ENCODE data around the gene TBX1. TPM values are rescaled to one million over a fixed set of nuclear protein-coding genes. Genes with fewer than 3 reads are reported as not detected.

The TBX1 gene
- 0.29 and 0.56 TPM in 2 replicates for total RNA-seq

GRCh38 chr22:19760058-19760950, at the start of gene TBX1:
TBX1 (plus strand) TSS chr22:19760778; CDS start chr22:19760844, 66 bp downstream.
- Mint-ChIP-seq H3K4me1 (ENCODE audit: low read depth) (peaks cover 17% of the 10 kb centered on the region), H3K27me3 (ENCODE audit: insufficient read depth) (peaks cover 63% of the 10 kb centered on the region), H3K27ac (peak within 1 kb of the TSS; percentile 83), H3K4me3 (peak within 1 kb of the TSS; percentile 69), H3K36me3 (ENCODE audit: low read depth) (peaks cover 4% of the 10 kb centered on the region), H3K9me3 (no peaks in the 10 kb centered on the region)
- DNase-seq (ENCODE audit: low spot score) = no peak
- intact Hi-C loops (cut with micrococcal nuclease) = loop anchor here (2.0 kb wide), 1 partner anchor 36 kb away; no protein-coding TSS in a partner anchor

- no peaks in the 10 kb centered on the region for H3K36me3 Mint-ChIP-seq (ENCODE audit: low read depth)
- H3K4me3 Mint-ChIP-seq = peak overlapping the region; percentile 3
- H3K27me3 Mint-ChIP-seq (ENCODE audit: insufficient read depth) = peaks cover 21% of the 10 kb centered on the region
- DNase-seq (ENCODE audit: low spot score) = no peak
- intact Hi-C loops (cut with micrococcal nuclease) = no loop called here
- no peaks in the 10 kb centered on the region for H3K4me1 Mint-ChIP-seq (ENCODE audit: low read depth)
- no peak overlapping the region for H3K27ac Mint-ChIP-seq
- no peaks in the 10 kb centered on the region for H3K9me3 Mint-ChIP-seq
Observed at GRCh38 chr22:19713245-19713644, 47.3 kb upstream of the TBX1 start.

- Mint-ChIP-seq H3K36me3 (ENCODE audit: low read depth) (no peaks in the 10 kb centered on the region), H3K27me3 (ENCODE audit: insufficient read depth) (peaks cover 21% of the 10 kb centered on the region), H3K4me1 (ENCODE audit: low read depth) (no peaks in the 10 kb centered on the region), H3K9me3 (no peaks in the 10 kb centered on the region), H3K4me3 (peak overlapping the region; percentile 62), H3K27ac (no peak overlapping the region)
- intact Hi-C loops (cut with micrococcal nuclease) = no loop called here
- no peak for DNase-seq (ENCODE audit: low spot score)
Observed at GRCh38 chr22:19713650-19714311, 46.8 kb upstream of the TBX1 start.

GRCh38 chr22:19714312-19715187, 46.0 kb upstream of the TBX1 start, which contains the start of gene SEPTIN5:
SEPTIN5 (plus strand) TSS chr22:19714503; CDS start chr22:19714589, 86 bp downstream.
- Mint-ChIP-seq H3K27ac (no peak within 1 kb of the TSS), H3K4me3 (peak within 1 kb of the TSS; percentile 62), H3K36me3 (ENCODE audit: low read depth) (no peaks in the 10 kb centered on the region), H3K4me1 (ENCODE audit: low read depth) (peaks cover 5% of the 10 kb centered on the region), H3K27me3 (ENCODE audit: insufficient read depth) (peaks cover 26% of the 10 kb centered on the region), H3K9me3 (no peaks in the 10 kb centered on the region)
- intact Hi-C loops (cut with micrococcal nuclease) = loop anchor here (5.0 kb wide), 2 partner anchors 37 to 422 kb away; partner anchors contain the start of gene CLTCL1
- no peak for DNase-seq (ENCODE audit: low spot score)

GRCh38 chr22:19715188-19715930, 45.2 kb upstream of the TBX1 start:
- no peak overlapping the region for H3K27ac Mint-ChIP-seq
- intact Hi-C loops (cut with micrococcal nuclease) = loop anchor here (5.0 kb wide), 2 partner anchors 38 to 423 kb away; partner anchors contain the start of gene CLTCL1

GRCh38 chr22:19716041-19716828, 44.3 kb upstream of the TBX1 start:
- no peak for DNase-seq (ENCODE audit: low spot score)
- Mint-ChIP-seq H3K9me3 (no peaks in the 10 kb centered on the region), H3K27me3 (ENCODE audit: insufficient read depth) (peaks cover 43% of the 10 kb centered on the region), H3K36me3 (ENCODE audit: low read depth) (no peaks in the 10 kb centered on the region), H3K27ac (no peak overlapping the region), H3K4me3 (peak overlapping the region; percentile 11), H3K4me1 (ENCODE audit: low read depth) (peaks cover 5% of the 10 kb centered on the region)
- intact Hi-C loops (cut with micrococcal nuclease) = loop anchor here (5.0 kb wide), 2 partner anchors 39 to 424 kb away; partner anchors contain the start of gene CLTCL1

More at GRCh38 chr22:19715188-19715930, 45.2 kb upstream of the TBX1 start:
- H3K27me3 Mint-ChIP-seq (ENCODE audit: insufficient read depth) = peaks cover 35% of the 10 kb centered on the region
- H3K4me1 Mint-ChIP-seq (ENCODE audit: low read depth) = peaks cover 5% of the 10 kb centered on the region
- peak overlapping the region; percentile 49 for H3K4me3 Mint-ChIP-seq
- DNase-seq (ENCODE audit: low spot score) = no peak
- no peaks in the 10 kb centered on the region for H3K9me3 Mint-ChIP-seq
- H3K36me3 Mint-ChIP-seq (ENCODE audit: low read depth) = no peaks in the 10 kb centered on the region

DNA sequence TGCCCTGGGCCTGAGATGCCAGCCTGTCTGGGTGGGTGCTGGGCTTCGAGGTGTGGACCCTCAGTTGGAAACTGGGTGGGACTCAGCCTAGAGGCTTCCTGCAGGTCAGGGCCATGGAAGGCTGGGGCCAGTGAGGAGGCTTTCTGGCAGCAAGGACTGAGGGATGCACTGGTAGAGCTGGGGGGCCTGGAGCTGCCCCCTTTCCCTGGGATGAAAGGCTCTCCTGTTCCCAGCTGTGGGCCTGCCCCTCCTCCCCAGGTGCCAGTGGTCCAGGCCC, 43.8 kb upstream of the TBX1 start:
- intact Hi-C loops (cut with micrococcal nuclease) = loop anchor here (5.0 kb wide), 2 partner anchors 39 to 424 kb away; partner anchors contain the start of gene CLTCL1
- H3K36me3 Mint-ChIP-seq (ENCODE audit: low read depth) = no peaks in the 10 kb centered on the region
- H3K27me3 Mint-ChIP-seq (ENCODE audit: insufficient read depth) = peaks cover 45% of the 10 kb centered on the region
- H3K9me3 Mint-ChIP-seq = no peaks in the 10 kb centered on the region
- peaks cover 5% of the 10 kb centered on the region for H3K4me1 Mint-ChIP-seq (ENCODE audit: low read depth)
- H3K4me3 Mint-ChIP-seq = no peak overlapping the region
- DNase-seq (ENCODE audit: low spot score) = no peak
- H3K27ac Mint-ChIP-seq = no peak overlapping the region

DNA sequence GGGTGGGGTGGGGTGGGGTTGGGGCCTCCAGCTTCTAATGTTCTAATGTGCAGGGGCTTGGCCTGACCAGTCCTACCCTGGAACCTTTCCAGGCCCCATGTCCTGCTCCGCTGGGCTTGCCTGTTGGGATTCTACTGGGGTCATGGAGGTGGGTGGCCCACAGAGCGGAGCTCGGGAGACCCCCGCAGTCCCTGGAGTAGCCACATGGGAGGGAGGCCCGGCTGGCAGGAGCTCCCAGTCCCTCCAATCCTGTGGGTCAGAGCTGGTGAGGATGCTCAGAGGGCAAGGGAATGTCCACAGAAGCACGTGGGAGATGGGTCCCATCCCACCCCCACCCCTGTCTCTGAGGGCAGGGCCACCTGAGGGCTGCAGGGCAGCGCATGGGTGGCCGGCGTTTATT, 43.4 kb upstream of the TBX1 start:
- intact Hi-C loops (cut with micrococcal nuclease) = loop anchor here (5.0 kb wide), 2 partner anchors 40 to 425 kb away; partner anchors contain the start of gene CLTCL1
- Mint-ChIP-seq H3K4me1 (ENCODE audit: low read depth) (peaks cover 5% of the 10 kb centered on the region), H3K27ac (no peak overlapping the region)

GRCh38 chr22:19717691-19718455, 42.7 kb upstream of the TBX1 start:
- no peaks in the 10 kb centered on the region for H3K9me3 Mint-ChIP-seq
- intact Hi-C loops (cut with micrococcal nuclease) = loop anchor here (5.0 kb wide), 2 partner anchors 41 to 426 kb away; partner anchors contain the start of gene CLTCL1
- no peak overlapping the region for H3K27ac Mint-ChIP-seq
- H3K4me3 Mint-ChIP-seq = peak overlapping the region; percentile 80
- H3K36me3 Mint-ChIP-seq (ENCODE audit: low read depth) = no peaks in the 10 kb centered on the region
- H3K27me3 Mint-ChIP-seq (ENCODE audit: insufficient read depth) = peaks cover 43% of the 10 kb centered on the region
- H3K4me1 Mint-ChIP-seq (ENCODE audit: low read depth) = peaks cover 5% of the 10 kb centered on the region
- peak; percentile 79 for DNase-seq (ENCODE audit: low spot score)

More for the DNA sequence above, 43.4 kb upstream of the TBX1 start:
- H3K27me3 Mint-ChIP-seq (ENCODE audit: insufficient read depth) = peaks cover 41% of the 10 kb centered on the region
- H3K4me3 Mint-ChIP-seq = no peak overlapping the region
- no peaks in the 10 kb centered on the region for H3K9me3 Mint-ChIP-seq
- no peaks in the 10 kb centered on the region for H3K36me3 Mint-ChIP-seq (ENCODE audit: low read depth)
- no peak for DNase-seq (ENCODE audit: low spot score)

DNA sequence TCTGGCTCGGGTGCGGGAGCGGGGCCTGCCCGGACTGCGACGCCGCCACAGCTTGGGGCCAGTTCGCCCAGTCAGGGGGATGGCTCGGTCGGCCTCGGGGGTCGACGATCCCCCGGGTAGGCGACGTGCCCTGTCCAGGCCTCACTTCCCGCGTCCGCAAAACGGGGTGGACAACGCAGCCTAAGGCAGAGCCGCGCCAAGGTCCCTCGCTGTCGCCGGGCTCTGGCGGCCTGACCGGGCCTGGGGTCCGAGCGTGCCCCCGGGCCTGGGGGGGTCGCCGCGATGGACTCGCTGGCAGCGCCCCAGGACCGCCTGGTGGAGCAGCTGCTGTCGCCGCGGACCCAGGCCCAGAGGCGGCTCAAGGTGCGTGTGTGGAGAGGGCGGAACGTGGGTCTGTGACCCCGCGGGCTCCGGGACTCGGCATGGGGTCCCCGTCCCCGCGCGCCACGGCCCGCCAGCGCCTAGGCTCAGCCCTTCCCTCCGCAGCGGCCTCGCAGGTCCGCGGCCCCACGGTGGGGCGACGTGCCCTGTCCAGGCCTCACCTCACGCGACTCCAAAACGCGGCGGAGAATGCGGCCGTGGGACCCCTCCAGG, 42.0 kb upstream of the TBX1 start:
- peaks cover 39% of the 10 kb centered on the region for H3K27me3 Mint-ChIP-seq (ENCODE audit: insufficient read depth)

More for the DNA sequence above, 42.0 kb upstream of the TBX1 start:
- no peaks in the 10 kb centered on the region for H3K9me3 Mint-ChIP-seq
- no peak overlapping the region for H3K27ac Mint-ChIP-seq
- peaks cover 5% of the 10 kb centered on the region for H3K4me1 Mint-ChIP-seq (ENCODE audit: low read depth)
- no peak for DNase-seq (ENCODE audit: low spot score)
- H3K4me3 Mint-ChIP-seq = no peak overlapping the region
- no peaks in the 10 kb centered on the region for H3K36me3 Mint-ChIP-seq (ENCODE audit: low read depth)
- intact Hi-C loops (cut with micrococcal nuclease) = loop anchor here (5.0 kb wide), 2 partner anchors 41 to 426 kb away; partner anchors contain the start of gene CLTCL1

Data from activated T-helper 1 cell treated with anti-CD3 and anti-CD28 coated beads, Interleukin-12 subunit alpha, Interleukin-12 subunit beta, Interleukin-2, Interleukin-4 antibody, amounts not matched to agents 30 ng/mL and 10 ng/mL and 1 ng/mL, durations not matched to agents 14 hours and 24 hours and 36 hours (primary cell).